HG02588 (cell line): Measurements from ENCODE around the gene CLECL1.

Experiments used
- ATAC-seq: cut with Tn5 transposase; IDR thresholded peaks from one replicate; pipeline ENCODE4 v1.9.1; 2021; ENCODE audit warnings: mild to moderate bottlenecking, moderate library complexity; ENCODE audit not compliant: unreplicated experiment

CLECL1 gene

DNA sequence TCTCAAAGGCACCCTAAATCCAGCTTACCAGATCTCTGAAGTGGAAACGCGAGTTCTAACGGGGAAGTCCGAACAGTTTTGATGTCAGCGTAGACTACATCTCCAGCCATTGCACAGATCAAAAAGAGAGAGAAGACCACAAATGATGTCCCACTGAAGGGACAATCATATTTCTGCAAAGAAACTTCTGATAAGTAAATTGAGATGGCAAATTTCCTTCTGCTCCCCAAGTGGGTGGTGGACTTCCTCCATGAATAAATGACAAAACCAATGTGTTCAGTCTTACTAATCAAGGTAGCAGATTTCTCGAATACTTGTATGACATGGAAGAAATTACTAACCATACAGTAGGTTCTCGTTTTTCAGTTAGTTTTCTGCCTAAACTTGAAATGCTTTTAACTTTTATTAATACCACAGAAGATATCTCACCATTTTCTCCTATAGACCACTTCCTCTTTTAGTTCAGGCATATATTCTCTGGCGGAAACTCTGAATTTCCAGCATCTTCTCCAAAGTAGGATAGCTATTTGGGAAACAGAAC lies at the start of gene CLECL1:
CLECL1 (minus strand) TSS at position 177 of the 541 bp plus-strand sequence.
- no peak for ATAC-seq

DNA sequence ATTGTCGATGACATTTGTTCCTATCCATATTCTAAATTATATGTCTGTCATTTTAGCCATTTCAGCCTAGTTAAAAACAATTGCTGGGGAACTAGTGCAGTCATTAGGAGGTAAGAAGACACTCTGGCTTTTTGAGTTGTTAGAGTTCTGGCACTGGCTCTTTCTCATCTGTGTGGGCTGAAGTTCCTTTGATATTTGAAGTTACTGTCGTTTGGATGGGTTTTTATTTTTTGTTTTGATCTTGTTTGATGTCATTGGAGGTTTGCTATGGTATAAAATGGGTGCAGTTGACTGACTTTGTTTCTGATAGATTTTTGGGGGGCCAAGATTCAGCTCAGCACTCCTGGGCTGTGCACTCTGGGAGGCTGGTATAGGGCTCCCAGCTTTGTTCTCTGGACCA lies 48.5 kb upstream of the CLECL1 start:
- ATAC-seq = no peak

DNA sequence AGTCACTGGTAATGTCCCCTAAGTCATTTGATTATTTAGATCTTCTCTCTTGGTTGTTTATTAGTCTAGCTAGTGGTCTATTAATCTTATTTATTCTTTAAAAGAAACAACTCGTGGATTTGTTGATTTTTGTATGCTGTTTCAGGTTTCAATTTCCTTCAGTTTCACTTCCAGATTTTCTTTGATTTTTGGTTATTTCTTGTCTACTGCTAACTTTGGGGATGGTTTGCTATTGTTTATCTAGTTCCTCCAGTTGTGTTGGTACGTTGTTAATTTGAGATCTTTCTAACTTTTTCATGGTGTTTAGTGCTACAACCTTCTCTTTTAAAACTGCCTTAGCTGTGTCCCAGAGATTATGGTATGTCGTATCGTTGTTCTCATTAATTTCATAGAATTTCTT lies 46.3 kb upstream of the CLECL1 start:
- ATAC-seq = no peak

DNA sequence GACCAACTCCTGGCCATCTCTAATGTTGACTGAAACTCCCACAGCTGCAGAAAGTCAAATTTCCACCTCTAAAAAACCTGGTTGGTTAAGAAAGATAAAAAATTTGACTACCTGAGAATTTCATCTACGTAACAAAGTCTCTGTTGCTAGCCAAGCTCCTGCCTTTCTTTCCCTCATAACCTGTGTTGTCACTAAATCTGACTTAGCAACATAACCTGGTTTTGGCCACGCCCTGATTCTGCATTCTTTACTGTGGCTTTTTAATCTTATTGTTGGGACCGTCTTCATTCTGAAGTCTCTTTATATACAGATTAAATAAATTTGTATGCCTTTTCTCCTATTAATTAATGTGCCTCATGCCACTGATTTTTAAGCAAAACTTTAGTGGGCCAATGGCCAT lies 43.9 kb upstream of the CLECL1 start:
- ATAC-seq = no peak

DNA sequence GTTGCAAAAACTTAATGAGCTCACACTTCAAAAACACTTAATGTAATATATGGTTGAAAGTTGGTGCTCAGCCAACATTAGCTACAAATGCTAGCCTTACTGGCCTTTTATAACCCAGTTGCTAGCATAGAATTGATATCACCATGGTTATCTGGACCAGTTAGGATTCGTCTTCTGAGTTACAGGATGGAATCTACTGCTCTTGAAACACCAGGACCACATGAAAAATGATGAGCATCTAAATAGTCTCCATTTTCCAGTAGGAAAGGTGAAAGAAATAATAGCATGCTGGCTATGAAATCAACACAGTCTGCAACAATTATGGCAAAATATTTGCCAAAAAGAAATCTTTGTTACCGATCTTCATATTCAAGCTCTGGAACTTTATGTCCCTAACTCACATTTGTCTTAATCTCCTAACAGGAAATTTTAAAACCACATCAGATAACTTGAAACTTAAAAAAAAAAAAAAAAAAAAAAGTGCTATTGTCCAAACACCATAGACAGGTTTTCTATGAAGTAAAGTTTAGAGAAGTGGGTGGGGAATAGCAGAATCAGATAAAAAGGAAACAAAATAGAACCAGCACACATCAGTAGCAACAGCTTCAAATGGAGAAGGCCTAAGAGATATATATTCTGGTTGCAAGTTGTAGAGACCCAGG lies 40.5 kb upstream of the CLECL1 start:
- ATAC-seq = no peak

DNA sequence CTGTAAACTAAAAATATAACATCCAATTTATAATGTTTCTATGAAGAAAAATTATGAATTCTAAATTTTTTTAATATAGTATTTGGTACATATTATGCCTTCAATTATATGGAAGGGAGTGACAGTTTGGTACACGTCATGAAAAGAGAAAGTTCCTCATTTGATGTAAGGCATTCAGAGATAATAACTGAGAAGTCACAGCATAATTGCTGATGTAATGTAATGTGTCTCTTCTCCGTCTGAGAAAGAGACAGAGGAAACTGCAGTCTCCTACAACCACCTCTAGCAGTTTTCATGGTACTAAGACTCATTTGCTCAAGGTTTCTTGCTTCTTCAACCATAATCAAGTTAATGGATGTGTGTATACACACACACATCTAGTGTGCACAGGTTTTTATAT lies 30.1 kb upstream of the CLECL1 start:
- no peak for ATAC-seq

DNA sequence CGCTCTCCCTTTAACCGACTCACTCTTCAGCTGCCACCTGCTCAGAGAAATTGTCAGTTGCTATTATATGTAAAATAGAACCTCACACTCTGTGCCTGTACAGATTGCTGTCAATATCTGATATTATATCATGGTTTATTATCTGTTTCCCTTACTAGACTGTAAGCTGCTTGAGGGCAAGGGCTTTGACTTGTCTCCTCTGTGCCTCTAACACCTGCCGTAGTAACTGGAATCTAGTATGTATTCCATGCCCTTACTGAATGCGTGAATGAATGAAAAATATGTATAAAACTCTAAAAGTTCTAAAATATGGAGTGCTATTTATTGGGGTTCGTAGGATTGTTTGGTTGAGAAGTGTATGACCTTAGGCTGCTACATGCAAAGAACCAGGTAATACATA lies 29.5 kb upstream of the CLECL1 start:
- ATAC-seq = no peak

DNA sequence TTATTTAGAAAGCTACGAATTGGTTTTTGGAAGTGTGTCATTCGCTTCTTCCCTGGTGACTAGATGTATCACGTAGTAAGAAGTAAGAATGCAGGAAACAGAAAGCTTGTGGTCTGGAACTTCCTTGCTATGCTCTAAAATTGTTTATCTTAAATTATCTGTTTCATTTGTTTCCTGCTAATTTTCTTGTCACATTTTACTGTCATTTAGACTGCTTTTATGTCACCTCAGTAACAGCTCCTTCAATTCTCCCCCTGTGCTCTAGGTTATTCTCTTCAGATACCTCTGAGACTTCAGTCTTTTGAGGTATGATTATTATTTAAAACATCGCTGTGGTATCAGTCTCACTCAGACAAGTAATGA lies 28.5 kb upstream of the CLECL1 start:
- no peak for ATAC-seq

DNA sequence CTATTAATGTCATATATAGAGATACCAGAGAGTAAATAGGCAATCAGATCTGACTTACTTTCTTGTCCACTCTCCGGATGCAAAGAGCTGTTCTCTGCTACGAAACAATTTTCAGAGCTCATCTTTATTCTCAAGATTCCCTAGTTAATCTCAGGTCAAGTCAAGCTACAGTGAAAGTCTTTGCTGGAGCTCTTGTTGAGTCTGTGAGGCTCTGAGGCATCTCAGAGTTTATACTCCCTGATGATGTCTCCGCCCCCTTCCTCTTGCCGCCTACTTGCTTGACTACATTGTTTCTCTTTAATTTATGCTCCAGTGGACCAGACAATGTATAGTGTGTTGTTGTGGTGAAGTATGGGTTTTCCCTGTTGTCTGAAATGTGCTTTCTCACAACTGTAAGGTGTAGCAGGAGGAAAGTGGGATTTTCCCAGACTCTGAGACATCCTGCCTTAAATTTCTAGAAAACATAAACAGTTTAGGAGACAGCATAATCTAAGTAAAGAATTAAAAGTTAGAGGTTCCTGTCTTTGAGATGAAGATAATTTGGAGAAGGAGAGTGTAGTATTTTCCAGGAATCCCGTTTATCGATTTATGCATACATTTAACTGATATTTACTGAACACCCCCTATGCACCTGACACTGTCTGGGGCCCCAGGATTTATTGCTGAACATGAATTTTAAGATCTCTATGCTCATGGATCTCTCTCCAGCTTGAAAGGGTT lies 28.0 kb upstream of the CLECL1 start, which contains the start of gene CD69:
CD69 (minus strand) TSS at position 203 of the 720 bp plus-strand sequence; CDS start at position 122, 81 bp downstream.
- ATAC-seq = peak; percentile 33

DNA sequence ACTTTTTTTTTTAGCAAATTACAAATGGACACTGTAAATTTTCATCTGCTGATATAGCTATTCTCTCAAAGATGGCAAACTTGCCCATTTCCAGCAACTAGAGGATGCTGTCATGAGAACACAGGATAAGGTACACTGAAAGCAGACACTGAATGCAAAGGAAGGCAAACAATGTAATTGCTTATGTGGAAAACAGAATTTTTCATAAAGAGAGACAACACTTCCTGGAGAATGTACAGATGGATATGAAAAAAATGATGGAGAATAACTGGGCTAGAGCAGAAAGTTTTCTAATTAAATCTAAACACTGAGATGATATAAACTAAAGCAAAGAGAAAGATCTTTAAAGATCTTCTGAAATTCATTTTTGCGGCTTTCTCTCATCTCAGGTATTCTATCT lies 27.2 kb upstream of the CLECL1 start:
- ATAC-seq = no peak

DNA sequence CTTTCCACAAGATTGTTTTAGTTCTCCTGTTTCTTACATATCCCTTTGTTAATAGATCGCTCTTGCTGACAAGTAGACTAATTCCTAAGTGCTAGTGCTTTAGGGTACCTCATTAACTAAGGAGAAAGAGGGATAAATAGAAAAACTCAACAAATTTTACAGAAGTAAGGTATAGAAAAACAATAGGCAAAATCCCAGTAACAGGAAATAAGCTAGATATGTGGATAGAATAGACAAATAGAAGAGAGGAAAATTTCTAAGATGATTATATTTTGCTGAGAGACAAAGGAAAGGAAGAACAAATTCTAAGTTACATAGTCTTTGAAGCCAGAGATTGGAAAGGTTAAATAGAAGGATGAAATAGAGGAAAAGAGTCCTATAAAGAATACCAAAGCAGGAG lies 26.8 kb upstream of the CLECL1 start:
- ATAC-seq = no peak

DNA sequence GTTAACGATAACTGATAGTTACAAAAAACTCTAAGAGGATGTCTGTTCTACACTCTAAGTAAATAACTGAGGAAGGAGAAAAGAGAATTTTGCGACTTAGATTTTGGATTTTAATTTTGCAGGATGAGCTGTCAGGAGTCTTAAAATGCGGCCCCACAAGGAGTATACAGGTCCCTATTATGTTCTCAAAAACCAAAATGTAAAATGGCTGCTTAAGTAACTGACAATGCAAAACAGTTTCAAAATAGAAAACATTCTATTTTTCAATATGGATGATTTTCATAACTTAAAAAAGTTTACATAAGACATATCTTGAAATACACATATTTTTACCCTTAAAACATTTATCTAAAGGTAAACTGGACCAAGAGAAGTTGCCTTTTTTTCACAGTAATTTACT lies 25.2 kb upstream of the CLECL1 start:
- ATAC-seq = no peak

DNA sequence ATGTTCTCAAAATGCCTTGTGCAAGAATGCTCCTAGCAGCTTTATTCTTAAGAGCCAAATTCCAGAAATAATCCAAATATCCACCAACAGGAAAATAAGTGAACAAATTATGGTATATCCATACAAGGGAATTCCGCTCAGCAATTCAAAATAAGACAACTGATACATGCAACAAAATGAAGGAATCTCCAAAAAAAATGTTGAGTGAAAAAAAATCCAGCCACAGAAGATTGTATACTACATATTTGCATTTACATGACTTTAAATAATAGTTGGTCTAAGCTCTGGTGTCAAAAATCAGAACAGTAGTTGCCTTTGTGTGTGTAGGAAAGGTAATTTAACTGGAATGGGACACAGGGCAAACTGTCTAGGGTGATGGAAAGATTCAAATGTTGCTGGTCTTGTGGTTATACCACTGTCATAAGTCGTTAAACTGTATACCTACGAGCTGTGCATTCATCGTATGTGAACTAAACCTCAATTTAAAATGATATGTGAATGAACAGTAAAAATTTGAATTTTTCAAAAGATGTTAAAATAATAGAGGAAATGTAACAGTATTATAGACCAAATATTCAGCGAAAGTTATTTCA lies 24.6 kb upstream of the CLECL1 start:
- ATAC-seq = no peak

DNA sequence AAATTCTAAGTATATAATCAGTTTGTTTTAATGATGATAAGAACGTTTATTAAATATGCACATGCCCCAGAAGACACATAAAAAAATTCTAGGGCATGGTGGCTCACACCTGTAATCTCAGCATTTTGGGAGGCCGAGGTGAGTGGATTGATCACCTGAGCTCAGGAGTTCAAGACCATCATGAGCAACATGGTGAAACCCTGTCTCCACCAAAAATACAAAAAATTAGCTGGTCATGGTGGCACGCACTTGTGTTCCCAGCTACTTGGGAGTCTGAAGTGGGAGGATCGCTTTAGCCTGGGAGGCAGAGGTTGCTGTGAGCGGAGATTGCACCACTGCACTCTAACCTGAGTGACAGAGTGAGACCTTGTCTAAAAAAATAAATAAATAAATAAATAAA lies 23.8 kb upstream of the CLECL1 start:
- ATAC-seq = no peak

DNA sequence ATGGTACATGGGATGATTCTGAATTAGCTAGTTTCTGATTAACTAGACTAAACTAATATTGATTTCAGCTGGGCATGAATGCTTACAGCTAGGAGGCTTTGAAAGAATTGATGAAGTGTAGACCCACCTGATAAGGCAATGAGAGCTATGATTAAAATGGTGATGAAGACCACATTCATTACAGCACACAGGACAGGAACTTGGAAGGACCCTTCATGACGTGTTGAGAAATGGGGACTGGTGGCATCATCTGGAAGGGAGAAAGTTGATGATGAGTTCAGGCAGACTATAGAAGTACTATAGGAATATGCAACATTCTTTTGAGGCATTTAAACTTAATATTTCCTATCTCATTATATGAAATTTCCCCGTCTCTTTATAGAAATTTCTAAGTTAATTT lies 23.3 kb upstream of the CLECL1 start:
- no peak for ATAC-seq

DNA sequence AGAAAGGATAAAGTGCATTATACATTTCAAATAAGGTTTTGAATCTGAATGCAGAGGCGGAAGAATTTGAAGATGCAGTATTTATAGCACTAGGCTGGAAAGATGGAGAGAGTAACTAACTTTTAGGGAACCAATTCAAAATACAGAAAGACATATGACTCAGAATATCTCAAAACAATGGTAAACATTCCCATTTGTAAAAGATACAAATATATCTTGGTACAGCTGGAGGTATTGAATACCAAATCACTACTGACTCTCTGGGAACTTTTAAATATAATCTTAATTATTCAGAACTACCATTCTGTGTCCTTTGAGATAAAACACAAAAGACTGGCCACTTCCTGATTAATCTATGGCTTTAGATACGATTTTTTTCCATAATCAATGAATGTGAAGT lies 22.7 kb upstream of the CLECL1 start:
- ATAC-seq = no peak

DNA sequence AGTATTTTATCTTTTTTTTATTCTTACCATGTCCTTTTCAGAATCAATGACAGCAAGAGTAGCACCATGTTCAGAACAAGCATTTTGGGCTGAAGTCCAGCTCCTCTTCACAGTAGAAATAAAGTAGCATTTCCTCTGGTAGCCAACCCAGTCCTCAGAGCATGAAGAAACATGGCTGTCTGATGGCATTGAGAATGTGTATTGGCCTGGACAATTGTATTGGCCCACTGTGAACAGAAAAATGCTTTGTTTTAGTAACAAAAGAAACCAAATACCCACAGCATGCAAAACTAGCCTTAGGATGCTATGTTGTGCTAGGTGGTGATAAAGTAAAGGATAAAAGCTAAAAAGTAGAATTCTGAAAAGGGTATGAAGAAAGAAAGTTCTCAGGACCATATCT lies 22.1 kb upstream of the CLECL1 start:
- no peak for ATAC-seq

DNA sequence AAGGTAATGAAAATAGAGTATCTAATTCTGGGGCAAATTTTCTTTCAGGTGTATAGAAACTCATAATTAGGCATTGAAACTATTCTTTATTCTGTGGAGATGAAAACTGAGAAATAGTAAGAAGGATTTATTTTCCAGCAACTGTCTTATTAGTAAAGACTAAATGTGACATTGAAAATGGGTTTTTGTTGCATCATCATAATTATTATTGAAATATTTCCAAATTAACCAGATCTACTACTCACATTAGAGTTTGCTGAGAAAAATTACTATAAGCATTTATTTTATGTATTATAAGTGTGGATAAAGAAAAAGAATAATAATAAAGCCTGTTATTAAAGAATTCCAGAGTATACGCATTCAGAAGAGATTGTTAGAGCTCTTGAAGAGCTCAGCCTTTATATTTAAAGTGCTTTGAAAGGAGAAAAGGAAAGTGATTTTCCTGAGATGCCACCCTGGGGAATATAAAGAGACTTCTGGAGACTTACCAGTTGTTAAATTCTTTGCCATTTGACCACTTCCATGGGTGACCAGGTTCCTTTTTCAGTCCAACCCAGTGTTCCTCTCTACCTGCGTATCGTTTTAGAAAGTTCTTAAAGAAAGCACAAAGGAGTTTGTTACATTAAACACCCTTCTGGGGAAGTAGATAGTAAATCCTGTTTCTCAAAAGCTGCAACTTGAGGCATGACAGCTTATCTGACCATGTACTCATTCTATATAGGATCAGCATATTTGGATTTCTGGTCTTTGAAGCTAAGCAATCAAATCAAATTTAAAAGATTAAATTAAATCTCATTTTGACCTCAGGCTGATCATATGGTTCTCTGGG lies 21.4 kb upstream of the CLECL1 start:
- no peak for ATAC-seq

DNA sequence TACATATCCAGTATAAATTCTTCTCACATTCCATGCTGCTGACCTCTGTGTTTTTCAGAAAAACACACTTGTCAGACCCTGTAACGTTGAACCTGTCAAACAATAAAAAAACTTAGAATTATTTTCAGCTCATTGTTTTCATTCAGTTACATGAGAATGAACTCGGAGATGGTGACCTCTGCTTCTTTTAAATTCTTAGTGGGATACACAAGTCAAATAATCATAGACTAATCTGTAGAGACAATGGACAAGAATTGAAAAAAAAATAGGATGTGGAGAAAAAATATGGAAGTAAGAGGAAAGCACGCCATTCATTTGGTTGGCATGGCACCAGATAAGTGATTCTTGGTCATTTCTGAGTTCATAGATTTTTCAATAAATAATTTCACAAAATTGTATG lies 20.6 kb upstream of the CLECL1 start:
- no peak for ATAC-seq

DNA sequence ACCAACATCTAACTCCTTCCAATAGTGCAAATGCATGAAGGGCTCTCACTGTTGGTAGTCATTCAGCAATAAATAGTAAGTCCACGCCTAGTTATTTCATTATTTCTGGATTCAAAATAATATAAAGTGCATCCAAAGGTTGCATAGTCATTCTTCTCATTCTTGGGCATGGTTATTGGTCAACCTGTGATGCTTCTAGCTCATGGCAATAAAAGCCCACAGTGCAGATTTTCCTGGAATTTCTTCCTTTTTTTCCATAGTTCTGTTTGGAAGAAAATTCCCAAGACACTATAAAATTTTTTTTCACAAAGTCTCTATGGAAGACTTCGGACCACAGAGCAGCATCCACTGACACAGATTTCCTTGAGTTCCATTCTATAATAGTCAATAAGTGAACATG lies 20.2 kb upstream of the CLECL1 start:
- no peak for ATAC-seq
